HG03460 (cell line): ENCODE results near the gene NHERF2.
"Not testable (repeated sequence)": the region's sequence is repeated elsewhere in the genome, so short reads cannot be mapped to it uniquely, and the experiment has no call there.

Experiments
- ATAC-seq: cut with Tn5 transposase; IDR thresholded peaks from one replicate; pipeline ENCODE4 v1.9.1; 2021; ENCODE audit not compliant: unreplicated experiment

NHERF2 gene

GRCh38 chr16:2004795-2005517, 21.7 kb upstream of the NHERF2 start:
- no peak for ATAC-seq

GRCh38 chr16:2005646-2006045, 21.1 kb upstream of the NHERF2 start:
- ATAC-seq, result no peak

DNA sequence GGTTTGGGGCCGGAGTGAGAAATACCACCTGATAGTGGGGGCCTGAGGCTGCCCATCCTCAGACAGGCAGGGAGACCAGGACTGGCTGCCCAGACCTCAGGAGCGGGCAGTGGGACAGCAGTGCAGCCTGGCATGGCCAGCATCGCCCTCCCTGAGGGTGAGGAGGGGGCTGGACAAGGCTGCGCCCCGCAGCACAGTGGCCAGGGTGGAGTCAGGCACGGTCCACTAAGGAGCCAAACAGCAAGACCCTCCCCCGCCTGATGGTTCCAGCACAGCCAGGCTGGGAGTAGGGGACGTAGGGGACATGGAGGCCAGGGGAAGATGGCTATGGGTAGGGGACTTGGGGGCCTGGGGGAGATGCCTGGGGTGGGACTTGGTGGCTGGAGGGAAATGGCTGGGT, 20.4 kb upstream of the NHERF2 start:
- no peak for ATAC-seq

- ATAC-seq, result no peak
Measured at GRCh38 chr16:2007081-2007836, 19.4 kb upstream of the NHERF2 start.

DNA sequence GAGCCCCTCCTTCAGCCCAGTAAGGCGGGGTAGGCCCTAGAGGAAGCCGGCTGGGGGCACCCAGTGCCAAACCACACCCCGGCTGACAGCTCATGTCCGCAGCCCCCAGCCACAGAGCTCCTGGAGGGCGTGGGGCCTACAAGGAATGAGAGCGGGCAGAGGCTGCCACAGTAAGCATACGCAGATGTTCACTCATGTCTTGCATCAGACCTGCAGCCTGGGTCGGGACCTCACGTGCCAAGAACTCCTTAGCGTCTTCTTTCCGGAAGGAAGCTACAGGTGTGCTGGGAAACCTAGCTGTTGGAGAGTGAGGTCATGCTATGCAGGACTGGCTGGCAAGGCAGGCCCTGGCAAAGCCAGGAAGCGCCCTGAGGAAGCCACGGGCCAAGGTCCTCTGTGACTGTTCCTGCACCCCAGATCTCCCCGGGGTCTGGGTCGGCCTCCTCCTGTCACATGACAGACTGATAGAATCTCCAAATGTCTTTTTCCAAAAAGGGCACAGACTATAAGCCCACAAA, 18.6 kb upstream of the NHERF2 start:
- ATAC-seq, result no peak

DNA sequence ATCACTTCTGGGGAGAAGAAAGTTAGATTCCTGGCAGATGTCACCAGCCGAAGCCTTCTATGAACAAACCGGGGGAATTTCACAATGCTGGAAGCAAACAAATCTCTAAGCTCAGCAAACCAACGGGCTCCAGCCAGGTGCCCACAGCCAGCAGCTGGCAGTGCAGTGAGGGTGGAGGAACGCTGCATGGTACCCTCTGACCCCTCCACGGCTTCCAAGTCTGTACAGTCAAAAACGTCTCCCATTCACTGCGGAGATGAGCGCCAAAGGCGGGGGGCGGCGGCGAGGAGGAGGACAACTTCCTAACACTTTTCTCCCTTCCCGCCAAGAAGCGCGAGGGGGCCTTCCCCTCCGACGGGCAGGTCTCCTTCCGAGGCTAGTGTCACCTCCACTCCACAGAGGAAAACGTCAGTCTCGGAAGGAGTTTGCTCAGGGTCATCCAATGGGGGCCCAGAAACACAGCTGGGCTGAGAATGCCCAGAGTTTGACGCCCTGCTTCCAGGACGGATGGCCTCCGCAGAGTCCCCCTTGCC, 18.0 kb upstream of the NHERF2 start:
- no peak for ATAC-seq

- ATAC-seq, result peak; percentile 18
Measured at GRCh38 chr16:2009164-2009711, 17.5 kb upstream of the NHERF2 start.

- peak; percentile 59 for ATAC-seq
Measured at GRCh38 chr16:2009791-2010510, 16.8 kb upstream of the NHERF2 start, which contains the start of gene ZNF598. Gene ZNF598, minus strand, starts transcription at chr16:2009821.

GRCh38 chr16:2011726-2012125, 15.0 kb upstream of the NHERF2 start:
- ATAC-seq, result not testable (repeated sequence)

GRCh38 chr16:2013527-2013926, 13.2 kb upstream of the NHERF2 start:
- ATAC-seq, result no peak

- ATAC-seq, result no peak
Measured at GRCh38 chr16:2015117-2015946, 11.4 kb upstream of the NHERF2 start.

GRCh38 chr16:2015947-2016208, 10.8 kb upstream of the NHERF2 start:
- no peak for ATAC-seq

GRCh38 chr16:2016407-2016922, 10.2 kb upstream of the NHERF2 start:
- no peak for ATAC-seq

GRCh38 chr16:2019518-2019920, 7.2 kb upstream of the NHERF2 start, which contains the start of gene NPW:
Gene NPW, plus strand, starts transcription at chr16:2019785.
- no peak for ATAC-seq

GRCh38 chr16:2019921-2020831, 6.5 kb upstream of the NHERF2 start:
- no peak for ATAC-seq

DNA sequence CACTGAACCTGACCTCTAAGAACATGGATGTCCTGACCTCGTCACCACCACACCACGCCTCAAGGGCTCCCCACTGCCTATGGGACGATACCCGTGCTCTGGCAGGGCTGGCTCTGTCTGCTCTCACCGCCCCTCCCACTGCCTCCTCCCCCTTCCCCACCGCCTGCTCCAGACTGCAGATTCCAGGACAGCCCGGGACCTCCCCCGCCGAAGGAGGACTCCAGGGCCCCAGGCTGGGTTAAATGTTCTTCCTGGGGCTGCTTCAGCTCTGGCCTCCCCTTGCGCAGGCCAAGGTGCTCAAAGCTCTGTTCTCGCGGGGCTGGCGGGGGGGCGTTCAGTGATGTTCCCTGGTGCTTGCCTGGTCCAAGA, 4.0 kb upstream of the NHERF2 start:
- ATAC-seq, result peak; percentile 15

GRCh38 chr16:2023092-2024031, 3.3 kb upstream of the NHERF2 start:
- ATAC-seq, result peak; percentile 69

- ATAC-seq, result no peak
Measured at GRCh38 chr16:2024032-2024420, 2.7 kb upstream of the NHERF2 start.
